GM18907 (cell line): Measurements from ENCODE around the gene TEX47.

ENCODE experiments used
- ATAC-seq: cut with Tn5 transposase; IDR thresholded peaks from one replicate; pipeline ENCODE4 v1.9.1; 2021; ENCODE audit warnings: mild to moderate bottlenecking, moderate library complexity; ENCODE audit not compliant: unreplicated experiment

The TEX47 gene

DNA sequence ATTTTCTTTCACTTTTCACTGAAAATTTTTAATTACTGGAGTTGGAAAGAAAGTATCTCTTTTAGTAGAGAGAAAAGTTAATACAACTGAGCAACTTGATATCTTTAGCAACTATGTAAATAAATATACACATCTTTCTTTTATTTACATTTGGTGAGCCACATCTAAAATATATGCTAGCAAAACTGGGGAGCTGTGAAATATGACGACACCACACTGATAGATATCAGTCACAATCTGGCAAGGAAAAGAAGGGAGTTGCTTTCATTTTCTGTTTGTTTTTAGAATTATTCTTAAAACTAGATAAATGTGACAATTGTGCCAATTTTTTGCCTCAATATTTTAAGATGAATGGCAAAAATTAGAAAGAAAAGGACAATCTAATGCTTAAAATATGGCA is 38.7 kb downstream of the TEX47 start:
- no peak for ATAC-seq

DNA sequence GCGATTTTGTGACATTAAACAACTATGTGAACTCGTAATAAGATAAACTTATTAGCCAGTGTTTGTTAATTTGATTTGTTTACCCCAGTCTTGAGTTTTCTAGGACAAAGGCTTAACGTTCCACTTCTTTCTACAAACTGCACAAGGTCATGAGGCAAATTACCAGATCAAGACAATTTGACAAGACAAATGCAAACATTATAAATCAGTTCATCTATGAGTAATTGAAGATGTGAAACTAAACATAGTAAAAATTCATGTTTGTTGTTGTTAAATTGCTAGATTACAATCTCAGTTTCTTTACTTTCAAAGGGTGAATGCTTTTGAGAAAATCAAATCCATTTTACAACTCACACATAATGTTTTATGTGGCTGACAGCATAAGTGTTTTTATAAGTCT is 49.4 kb downstream of the TEX47 start:
- no peak for ATAC-seq
